Tibial nerve (tissue), 4 donors: ENCODE measurements around the gene SST. TPM values are rescaled to one million over a fixed set of nuclear protein-coding genes. Genes with fewer than 3 reads are reported as not detected.

Experiments
- DNase-seq, 2 donors: peaks; one replicate each; pipeline ENCODE4 v3.0.0-alpha.2; 2019; ENCODE audit warnings: low spot score in 2 of 2
- H3K27ac ChIP-seq, 4 donors: fragments of 200-600 bp; sonication (generic) in 3 of 4; one replicate each; pipeline ENCODE4 v1.5.1; 2017 to 2019; ENCODE audit warnings: mild to moderate bottlenecking in 1 of 4
- H3K27me3 ChIP-seq, 2 donors: fragments of 200-600 bp; sonication (generic) in 1 of 2; one replicate each; pipeline versions ENCODE4 v1.5.1 to v1.6.0; 2017 to 2019
- H3K36me3 ChIP-seq, 3 donors: fragments of 200-600 bp; sonication (generic); one replicate each; pipeline ENCODE4 v1.5.1; 2018 to 2019
- H3K4me1 ChIP-seq, 4 donors: fragments of 200-600 bp; sonication (generic) in 3 of 4; one replicate each; pipeline ENCODE4 v1.5.1; 2017 to 2019
- H3K4me3 ChIP-seq, 4 donors: fragments of 200-600 bp; sonication (generic) in 3 of 4; one replicate each; pipeline ENCODE4 v1.5.1; 2017 to 2019; ENCODE audit warnings: mild to moderate bottlenecking in 1 of 4, moderate library complexity in 1 of 4
- H3K9me3 ChIP-seq, 4 donors: fragments of 200-600 bp; sonication (generic) in 3 of 4; one replicate each; pipeline ENCODE4 v1.5.1; 2017 to 2019
- CTCF ChIP-seq, 5 experiments: fragments of 200-600 bp in 3 of 5; fragments of 450-650 bp in 2 of 5; sonication (generic) in 3 of 5; IDR thresholded peaks; one replicate each; pipeline ENCODE4 v1.5.1; 2016 to 2019; ENCODE audit warnings: antibody characterized with exemption in 5 of 5, mild to moderate bottlenecking in 3 of 5, moderate library complexity in 2 of 5
- EP300 ChIP-seq, 2 donors: sonication (generic); formaldehyde crosslinking; IDR thresholded peaks; one replicate each; pipeline ENCODE4 v1.6.1; 2017; ENCODE audit warnings: antibody characterized with exemption in 2 of 2, mild to moderate bottlenecking in 1 of 2
- POLR2A ChIP-seq, 2 donors: fragments of 450-650 bp; IDR thresholded peaks; one replicate each; pipeline ENCODE4 v1.6.1; 2017; ENCODE audit warnings: antibody characterized with exemption in 2 of 2, mild to moderate bottlenecking in 2 of 2, moderate library complexity in 2 of 2
- WGBS, 2 donors: methylation state at CpG; one replicate each; pipeline ENCODE4 v1.1.5; 2018; 5-methylcytosine and 5-hydroxymethylcytosine counted together
- total RNA-seq, 4 donors: library from RNA; depleted of rRNA; stranded (reverse); fragments of >200 nt; gene quantifications; one replicate each; pipeline ENCODE4 v1.1.0, GENCODE V29; 2016

SST gene
- total RNA-seq, 4 donors from 2014 or later, result not detected

- TF ChIP-seq POLR2A (IDR thresholded peaks at IDR 0.05) (no peak), CTCF (IDR thresholded peaks at IDR 0.05) (no peak), EP300 (IDR thresholded peaks at IDR 0.05) (no peak)
- 61% methylated on average over 4 of the region's 4 CpGs for WGBS, 2 donors
- Histone ChIP-seq H3K4me1 (no peaks in the 10 kb centered on the region), H3K27ac (no peak within 1 kb of the TSS), H3K4me3 (no peak within 1 kb of the TSS), H3K27me3 (no peaks in the 10 kb centered on the region), H3K9me3 (no peaks in the 10 kb centered on the region), H3K36me3 (no peaks in the 10 kb centered on the region)
- DNase-seq, result no peak
These were observed 32.4 kb upstream of the SST start, which contains the start of gene RTP2 for GRCh38 chr3:187702507-187703033. Gene RTP2 (minus strand): TSS chr3:187702557. CDS start chr3:187702128, 429 bp downstream.

GRCh38 chr3:187700249-187700648, 30.1 kb upstream of the SST start:
- WGBS, 2 donors, result 86 to 92% methylated on average over 2 of the region's 2 CpGs
- no peaks in the 10 kb centered on the region for H3K36me3 ChIP-seq
- H3K9me3 ChIP-seq, result no peaks in the 10 kb centered on the region
- TF ChIP-seq CTCF (IDR thresholded peaks at IDR 0.05) (no peak), EP300 (IDR thresholded peaks at IDR 0.05) (no peak), POLR2A (IDR thresholded peaks at IDR 0.05) (no peak)
- no peaks in the 10 kb centered on the region for H3K27me3 ChIP-seq
- no peaks in the 10 kb centered on the region for H3K4me1 ChIP-seq
- no peak overlapping the region for H3K4me3 ChIP-seq
- H3K27ac ChIP-seq, result no peak overlapping the region
- no peak for DNase-seq

- no peak for DNase-seq
- no peak overlapping the region for H3K4me3 ChIP-seq
- H3K4me1 ChIP-seq, result no peaks in the 10 kb centered on the region
- no peaks in the 10 kb centered on the region for H3K9me3 ChIP-seq
- no peak for TF ChIP-seq EP300 (IDR thresholded peaks at IDR 0.05)
- no peak for TF ChIP-seq POLR2A (IDR thresholded peaks at IDR 0.05)
- TF ChIP-seq CTCF (IDR thresholded peaks at IDR 0.05), result no peak
- no peak overlapping the region for H3K27ac ChIP-seq
- no peaks in the 10 kb centered on the region for H3K27me3 ChIP-seq
- H3K36me3 ChIP-seq, result no peaks in the 10 kb centered on the region
- 92 to 96% methylated on average over 41 to 42 of the region's 42 CpGs for WGBS, 2 donors
These were observed 28.6 kb upstream of the SST start for GRCh38 chr3:187698499-187699399.

GRCh38 chr3:187696021-187696420, 25.8 kb upstream of the SST start:
- Histone ChIP-seq H3K27ac (no peak overlapping the region), H3K4me1 (no peaks in the 10 kb centered on the region), H3K27me3 (no peaks in the 10 kb centered on the region), H3K36me3 (no peaks in the 10 kb centered on the region), H3K9me3 (no peaks in the 10 kb centered on the region), H3K4me3 (no peak overlapping the region)
- 48 to 52% methylated on average over 4 of the region's 4 CpGs for whole genome bisulfite sequencing, 2 donors
- no peak for DNase-seq
- TF ChIP-seq EP300 (IDR thresholded peaks at IDR 0.05), result no peak

- H3K36me3 ChIP-seq, result no peaks in the 10 kb centered on the region
- TF ChIP-seq CTCF (IDR thresholded peaks at IDR 0.05), result no peak
- TF ChIP-seq EP300 (IDR thresholded peaks at IDR 0.05), result peak in 1 of 2 donors; percentile 7
- H3K27me3 ChIP-seq, result no peaks in the 10 kb centered on the region
- H3K9me3 ChIP-seq, result no peaks in the 10 kb centered on the region
- no peak overlapping the region for H3K4me3 ChIP-seq
- no peak for DNase-seq
- 67 to 72% methylated on average over 4 of the region's 4 CpGs for WGBS, 2 donors
- H3K4me1 ChIP-seq, result no peaks in the 10 kb centered on the region
- no peak overlapping the region for H3K27ac ChIP-seq
These were observed 25.3 kb upstream of the SST start for GRCh38 chr3:187695449-187695848.
